Osteoblast (primary cell): ENCODE data around the gene DYNC2H1. TPM values are rescaled to one million over a fixed set of nuclear protein-coding genes. Genes with fewer than 3 reads are reported as not detected.

Experiments used
- DNase-seq: peaks from one replicate; pipeline ENCODE4 v3.0.0; 2011; ENCODE audit warnings: low spot score, mixed read lengths; ENCODE audit not compliant: insufficient read length; ENCODE audit errors: missing footprints
- H2AFZ ChIP-seq: 2 replicates; pipeline ENCODE4 v1.6.0; 2011; ENCODE audit warnings: mild to moderate bottlenecking, low read length
- H3K27ac ChIP-seq: 2 replicates; pipeline ENCODE4 v1.5.1; 2011; ENCODE audit warnings: mild to moderate bottlenecking, low read depth, low read length, moderate library complexity
- H3K27me3 ChIP-seq: 2 replicates; pipeline ENCODE4 v1.6.0; 2012; ENCODE audit warnings: mild to moderate bottlenecking, control low read depth, inconsistent platforms, low read length, moderate library complexity; ENCODE audit not compliant: insufficient read depth
- H3K36me3 ChIP-seq: 2 replicates; pipeline ENCODE4 v1.5.1; 2011; ENCODE audit warnings: mild to moderate bottlenecking, low read length, control low read depth, moderate library complexity; ENCODE audit not compliant: insufficient read depth
- H3K4me1 ChIP-seq: 2 replicates; pipeline ENCODE4 v1.5.1; 2011; ENCODE audit warnings: mild to moderate bottlenecking, low read length, control low read depth, moderate library complexity; ENCODE audit not compliant: insufficient read depth
- H3K4me2 ChIP-seq: 2 replicates; pipeline ENCODE4 v1.6.0; 2011; ENCODE audit warnings: mild to moderate bottlenecking, low read length; ENCODE audit not compliant: insufficient read depth
- H3K4me3 ChIP-seq: fragments of 200-600 bp; sonication (generic); 3 replicates; pipeline ENCODE4 v1.5.1; 2012; ENCODE audit warnings: mild to moderate bottlenecking, low read length, inconsistent platforms; ENCODE audit not compliant: insufficient read depth
- H3K79me2 ChIP-seq: 2 replicates; pipeline ENCODE4 v1.6.0; 2012; ENCODE audit warnings: mild to moderate bottlenecking, low read length, control low read depth, inconsistent platforms; ENCODE audit not compliant: insufficient read depth
- H3K9me3 ChIP-seq: 2 replicates; pipeline ENCODE4 v1.5.1; 2011; ENCODE audit warnings: low read depth, low read length, control low read depth
- H4K20me1 ChIP-seq: 2 replicates; pipeline ENCODE4 v1.6.0; 2012; ENCODE audit warnings: mild to moderate bottlenecking, low read length, control low read depth; ENCODE audit not compliant: insufficient read depth
- total RNA-seq: library from RNA; depleted of rRNA; stranded (reverse); fragments of >200 nt; gene quantifications from 2 replicates; pipeline ENCODE4 v1.2.3, GENCODE V29; 2012
- TF ChIP-seq, protein P1 (sequence below): IDR thresholded peaks from 2 replicates; pipeline ENCODE4 v1.5.1; 2011; ENCODE audit warnings: mild to moderate bottlenecking, low read depth, low read length, moderate library complexity; ENCODE audit errors: extremely low read depth

The DYNC2H1 gene
- total RNA-seq, 1 donor = 82.2 TPM

DNA sequence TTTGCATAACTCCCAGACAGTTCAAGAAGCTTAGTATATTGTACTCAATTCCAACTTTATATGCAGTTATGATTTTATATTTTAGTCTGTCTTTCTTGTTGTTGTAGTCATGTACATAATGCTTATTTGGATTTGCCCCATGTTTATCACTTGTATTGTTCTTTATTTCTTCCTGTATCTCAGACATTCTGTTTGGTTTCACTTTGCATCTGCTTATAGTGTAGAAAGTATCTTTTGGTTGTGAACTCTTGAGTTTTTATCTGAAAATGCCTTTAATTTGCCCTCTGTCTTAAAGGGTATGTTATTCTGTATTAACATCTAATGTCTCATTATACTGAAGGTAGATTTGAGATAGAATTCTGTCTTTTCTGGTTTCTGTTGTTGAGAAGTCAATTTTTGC, 275.4 kb downstream of the DYNC2H1 start:
- Histone ChIP-seq H3K36me3 (no peaks in the 10 kb centered on the region), H3K4me3 (peak overlapping the region; percentile 44), H2AFZ (peak overlapping the region; percentile 26), H3K27ac (peak overlapping the region; percentile 48), H3K4me2 (peak overlapping the region; percentile 67), H4K20me1 (no peaks in the 10 kb centered on the region), H3K27me3 (no peaks in the 10 kb centered on the region), H3K79me2 (no peaks in the 10 kb centered on the region), H3K9me3 (no peaks in the 10 kb centered on the region), H3K4me1 (peaks cover 5% of the 10 kb centered on the region)
- TF ChIP-seq, protein P1, sequence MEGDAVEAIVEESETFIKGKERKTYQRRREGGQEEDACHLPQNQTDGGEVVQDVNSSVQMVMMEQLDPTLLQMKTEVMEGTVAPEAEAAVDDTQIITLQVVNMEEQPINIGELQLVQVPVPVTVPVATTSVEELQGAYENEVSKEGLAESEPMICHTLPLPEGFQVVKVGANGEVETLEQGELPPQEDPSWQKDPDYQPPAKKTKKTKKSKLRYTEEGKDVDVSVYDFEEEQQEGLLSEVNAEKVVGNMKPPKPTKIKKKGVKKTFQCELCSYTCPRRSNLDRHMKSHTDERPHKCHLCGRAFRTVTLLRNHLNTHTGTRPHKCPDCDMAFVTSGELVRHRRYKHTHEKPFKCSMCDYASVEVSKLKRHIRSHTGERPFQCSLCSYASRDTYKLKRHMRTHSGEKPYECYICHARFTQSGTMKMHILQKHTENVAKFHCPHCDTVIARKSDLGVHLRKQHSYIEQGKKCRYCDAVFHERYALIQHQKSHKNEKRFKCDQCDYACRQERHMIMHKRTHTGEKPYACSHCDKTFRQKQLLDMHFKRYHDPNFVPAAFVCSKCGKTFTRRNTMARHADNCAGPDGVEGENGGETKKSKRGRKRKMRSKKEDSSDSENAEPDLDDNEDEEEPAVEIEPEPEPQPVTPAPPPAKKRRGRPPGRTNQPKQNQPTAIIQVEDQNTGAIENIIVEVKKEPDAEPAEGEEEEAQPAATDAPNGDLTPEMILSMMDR = no peak
- no peak for DNase-seq

GRCh38 chr11:103395612-103396011, 286.4 kb downstream of the DYNC2H1 start:
- Histone ChIP-seq H3K9me3 (no peaks in the 10 kb centered on the region), H4K20me1 (no peaks in the 10 kb centered on the region), H3K79me2 (no peaks in the 10 kb centered on the region), H3K4me1 (peaks cover 4% of the 10 kb centered on the region), H3K27me3 (no peaks in the 10 kb centered on the region), H3K4me3 (no peak overlapping the region), H3K36me3 (no peaks in the 10 kb centered on the region), H3K27ac (no peak overlapping the region), H2AFZ (no peak overlapping the region), H3K4me2 (no peak overlapping the region)
- DNase-seq = no peak
- TF ChIP-seq, protein P1 = no peak

DNA sequence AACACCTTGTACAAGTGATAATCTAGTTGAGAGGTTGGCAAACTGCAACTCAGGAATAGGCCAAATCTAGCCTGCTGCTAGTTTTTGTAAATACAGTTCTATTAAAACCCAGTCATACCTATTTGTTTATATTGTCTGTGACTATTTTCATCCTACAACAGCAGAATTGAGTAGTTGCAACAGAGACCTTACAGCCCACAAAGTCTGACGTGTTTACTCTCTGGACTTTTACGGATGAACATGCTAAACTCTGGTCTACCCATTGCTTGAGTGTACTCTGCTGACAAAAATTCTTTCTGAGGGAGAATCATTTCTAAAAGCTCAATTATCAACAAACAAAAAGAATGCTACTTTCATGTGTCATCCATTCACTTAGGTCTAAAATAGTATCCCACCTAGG, 287.0 kb downstream of the DYNC2H1 start:
- Histone ChIP-seq H3K79me2 (no peaks in the 10 kb centered on the region), H3K9me3 (no peaks in the 10 kb centered on the region), H3K27me3 (no peaks in the 10 kb centered on the region), H3K36me3 (no peaks in the 10 kb centered on the region), H3K4me2 (no peak overlapping the region), H2AFZ (no peak overlapping the region), H4K20me1 (no peaks in the 10 kb centered on the region), H3K4me1 (peaks cover 4% of the 10 kb centered on the region), H3K4me3 (no peak overlapping the region), H3K27ac (no peak overlapping the region)
- no peak for DNase-seq
- TF ChIP-seq, protein P1 = no peak

DNA sequence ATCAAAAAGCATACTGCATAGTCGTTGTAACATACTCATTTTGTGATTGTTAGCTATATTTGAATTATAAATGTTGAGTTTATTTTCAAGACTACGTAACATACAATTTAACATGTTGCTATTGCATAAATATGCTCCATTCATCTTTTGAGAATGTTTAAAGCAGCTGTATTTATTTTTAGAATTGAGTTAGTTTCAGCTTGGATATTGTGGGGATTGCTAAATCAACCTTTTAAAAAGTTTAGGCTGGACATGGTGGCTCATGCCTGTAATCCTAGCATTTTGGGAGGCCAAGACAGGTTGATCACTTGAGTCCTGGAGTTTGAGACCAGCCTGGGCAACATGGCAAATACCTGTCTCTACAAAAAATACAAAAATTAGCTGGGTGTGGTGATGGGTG, 288.1 kb downstream of the DYNC2H1 start:
- TF ChIP-seq, protein P1 = no peak
- H3K9me3 ChIP-seq = no peaks in the 10 kb centered on the region
- H3K4me3 ChIP-seq = no peak overlapping the region
- H3K4me1 ChIP-seq = peaks cover 4% of the 10 kb centered on the region
- no peak overlapping the region for H2AFZ ChIP-seq
- H3K27me3 ChIP-seq = no peaks in the 10 kb centered on the region
- no peak overlapping the region for H3K27ac ChIP-seq
- no peaks in the 10 kb centered on the region for H3K79me2 ChIP-seq
- H3K4me2 ChIP-seq = no peak overlapping the region
- H4K20me1 ChIP-seq = no peaks in the 10 kb centered on the region
- H3K36me3 ChIP-seq = no peaks in the 10 kb centered on the region
- DNase-seq = no peak
